GM10248 (cell line): ENCODE measurements around the gene POT1.
A peak's percentile ranks its signal among the peaks of the same experiment; 100 is the strongest.

Experiments used
- CTCF ChIA-PET: fragments of 300-600 bp; sonication (Branson Sonifier 250); formaldehyde crosslinking; extraction: SDS; loops from one replicate; lab custom pipeline; 2021; ENCODE audit warnings: antibody characterized with exemption; lab: Yijun Ruan, JAX
- POLR2A ChIA-PET: fragments of 350-650 bp; sonication (Branson Sonifier 250); formaldehyde crosslinking; extraction: SDS; loops from one replicate; lab custom pipeline; 2020; ENCODE audit warnings: antibody characterized with exemption; lab: Yijun Ruan, JAX
- DNase-seq: peaks from one replicate; pipeline ENCODE4 v3.0.0; 2012; ENCODE audit errors: extremely low spot score
- CTCF ChIP-seq: IDR thresholded peaks from 2 replicates; pipeline ENCODE4 v1.5.1; 2012; ENCODE audit warnings: mild to moderate bottlenecking, low read depth; ENCODE audit errors: extremely low read depth, missing control alignments, control extremely low read depth

POT1 gene

GRCh38 chr7:124792696-124793095 is 136.9 kb downstream of the POT1 start:
- POLR2A ChIA-PET: no interaction called here
- no peak for TF ChIP-seq CTCF
- CTCF ChIA-PET: interaction anchor here (1.0 kb wide), 1 partner anchor 14 kb away, joined by 3 read pairs; no protein-coding TSS in a partner anchor
- DNase-seq: no peak

GRCh38 chr7:124792002-124792401 is 137.6 kb downstream of the POT1 start:
- ChIA-PET CTCF (interaction anchor here (1.0 kb wide), 1 partner anchor 13 kb away, joined by 3 read pairs; no protein-coding TSS in a partner anchor), POLR2A (no interaction called here)
- DNase-seq: no peak
- TF ChIP-seq CTCF: no peak

- TF ChIP-seq CTCF: no peak
- DNase-seq: no peak
- POLR2A ChIA-PET: no interaction called here
- CTCF ChIA-PET: interaction anchor here (1.2 kb wide), 1 partner anchor 15 kb away, joined by 3 read pairs; no protein-coding TSS in a partner anchor
Measured at GRCh38 chr7:124791426-124791825, 138.2 kb downstream of the POT1 start.

GRCh38 chr7:124790645-124791044 is 139.0 kb downstream of the POT1 start:
- DNase-seq: no peak
- CTCF ChIA-PET: interaction anchor here (1.2 kb wide), 1 partner anchor 14 kb away, joined by 3 read pairs; no protein-coding TSS in a partner anchor
- no peak for TF ChIP-seq CTCF
- POLR2A ChIA-PET: no interaction called here

GRCh38 chr7:124785994-124786393 is 143.6 kb downstream of the POT1 start:
- POLR2A ChIA-PET: no interaction called here

GRCh38 chr7:124784879-124785818 is 144.5 kb downstream of the POT1 start:
- POLR2A ChIA-PET: no interaction called here
- peak; percentile 74 for TF ChIP-seq CTCF
- DNase-seq: peak; percentile 49
- CTCF ChIA-PET: interaction anchor here (0.7 to 2.7 kb wide), 19 partner anchors 9 to 911 kb away, joined by 3 to 15 read pairs (median 4); no protein-coding TSS in a partner anchor

More at GRCh38 chr7:124785994-124786393, 143.6 kb downstream of the POT1 start:
- no peak for DNase-seq
- no peak for TF ChIP-seq CTCF
- CTCF ChIA-PET: interaction anchor here (1.3 to 2.7 kb wide), 5 partner anchors 11 to 685 kb away, joined by 4 to 15 read pairs (median 6); no protein-coding TSS in a partner anchor
